Measurements from ENCODE around the gene SLC38A3. TPM values are rescaled to one million over a fixed set of nuclear protein-coding genes. Genes with fewer than 3 reads are reported as not detected.

Gene SLC38A3
- total RNA-seq, 1 donor from 2014 or later: 1.2 TPM

DNA sequence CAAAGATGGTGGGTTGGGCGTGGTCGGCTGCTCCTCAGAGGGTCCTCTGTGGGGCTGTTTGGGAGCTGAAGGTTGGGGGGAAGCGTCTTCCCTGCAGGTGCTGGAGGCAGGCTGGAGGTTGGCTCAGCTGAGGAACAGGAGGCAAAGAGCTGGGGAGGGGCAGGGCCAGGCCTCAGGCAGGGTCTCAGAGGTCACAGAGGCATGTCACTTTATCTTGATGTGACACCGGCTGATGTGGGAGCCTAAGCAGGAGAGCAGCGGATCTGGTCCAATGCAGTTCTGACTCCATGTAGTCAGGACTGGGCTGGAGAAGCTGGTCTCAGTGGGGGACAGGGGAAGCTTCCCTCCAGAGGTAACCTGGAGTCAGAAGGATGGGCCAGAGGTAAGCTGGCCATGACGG is 21.3 kb upstream of the SLC38A3 start:
- DNase-seq (ENCODE audit: low spot score): no peak
- no peak overlapping the region for H3K27ac Mint-ChIP-seq (ENCODE audit: unreplicated experiment)
- no peaks in the 10 kb centered on the region for H3K4me1 Mint-ChIP-seq (ENCODE audit: low read depth)
- H3K9me3 Mint-ChIP-seq (ENCODE audit: low read depth): no peaks in the 10 kb centered on the region
- H3K27me3 Mint-ChIP-seq (ENCODE audit: low read depth): no peaks in the 10 kb centered on the region
- TF ChIP-seq, protein P1, sequence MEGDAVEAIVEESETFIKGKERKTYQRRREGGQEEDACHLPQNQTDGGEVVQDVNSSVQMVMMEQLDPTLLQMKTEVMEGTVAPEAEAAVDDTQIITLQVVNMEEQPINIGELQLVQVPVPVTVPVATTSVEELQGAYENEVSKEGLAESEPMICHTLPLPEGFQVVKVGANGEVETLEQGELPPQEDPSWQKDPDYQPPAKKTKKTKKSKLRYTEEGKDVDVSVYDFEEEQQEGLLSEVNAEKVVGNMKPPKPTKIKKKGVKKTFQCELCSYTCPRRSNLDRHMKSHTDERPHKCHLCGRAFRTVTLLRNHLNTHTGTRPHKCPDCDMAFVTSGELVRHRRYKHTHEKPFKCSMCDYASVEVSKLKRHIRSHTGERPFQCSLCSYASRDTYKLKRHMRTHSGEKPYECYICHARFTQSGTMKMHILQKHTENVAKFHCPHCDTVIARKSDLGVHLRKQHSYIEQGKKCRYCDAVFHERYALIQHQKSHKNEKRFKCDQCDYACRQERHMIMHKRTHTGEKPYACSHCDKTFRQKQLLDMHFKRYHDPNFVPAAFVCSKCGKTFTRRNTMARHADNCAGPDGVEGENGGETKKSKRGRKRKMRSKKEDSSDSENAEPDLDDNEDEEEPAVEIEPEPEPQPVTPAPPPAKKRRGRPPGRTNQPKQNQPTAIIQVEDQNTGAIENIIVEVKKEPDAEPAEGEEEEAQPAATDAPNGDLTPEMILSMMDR (IDR thresholded peaks at IDR 0.05): no peak
- H3K36me3 Mint-ChIP-seq (ENCODE audit: low read depth): peaks cover 11% of the 10 kb centered on the region
- no peak overlapping the region for H3K4me3 Mint-ChIP-seq (ENCODE audit: unreplicated experiment)

DNA sequence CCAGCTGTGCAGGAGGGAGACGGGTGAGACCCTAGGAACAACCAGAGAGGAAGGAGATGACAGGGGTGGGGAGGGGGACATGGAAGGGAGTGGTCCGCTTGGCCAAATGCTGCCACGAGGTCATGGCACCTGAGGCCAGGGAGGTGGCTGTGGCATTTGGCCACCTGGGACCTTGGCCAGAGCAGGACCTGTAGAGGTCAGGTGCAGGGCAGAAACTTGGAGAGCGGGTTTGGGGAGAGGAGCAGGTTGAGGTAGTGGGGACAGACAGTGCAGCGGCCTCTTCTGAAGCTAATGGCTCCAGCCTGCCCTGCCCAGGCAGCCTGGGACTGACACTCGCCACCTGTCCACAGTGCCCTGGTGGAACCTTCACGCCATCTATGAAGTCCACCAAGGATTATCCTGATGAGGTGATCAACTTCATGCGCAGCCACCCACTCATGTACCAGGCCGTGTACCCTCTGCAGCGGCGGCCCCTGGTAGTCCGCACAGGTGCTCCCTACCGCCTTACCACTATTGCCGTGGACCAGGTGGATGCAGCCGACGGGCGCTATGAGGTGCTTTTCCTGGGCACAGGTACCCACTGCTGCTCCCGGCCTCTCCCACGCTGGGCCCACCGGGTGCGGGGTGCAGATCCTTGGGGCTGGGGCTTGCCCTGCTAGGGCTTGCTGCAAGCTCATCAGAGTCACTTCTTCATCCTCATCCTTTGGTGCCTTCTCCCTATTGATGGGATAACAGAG is 20.7 kb upstream of the SLC38A3 start:
- no peak overlapping the region for H3K27ac Mint-ChIP-seq (ENCODE audit: unreplicated experiment)
- no peaks in the 10 kb centered on the region for H3K9me3 Mint-ChIP-seq (ENCODE audit: low read depth)
- H3K36me3 Mint-ChIP-seq (ENCODE audit: low read depth): peaks cover 11% of the 10 kb centered on the region
- H3K4me3 Mint-ChIP-seq (ENCODE audit: unreplicated experiment): no peak overlapping the region
- TF ChIP-seq, protein P1 (IDR thresholded peaks at IDR 0.05): no peak
- H3K4me1 Mint-ChIP-seq (ENCODE audit: low read depth): peaks cover 6% of the 10 kb centered on the region
- H3K27me3 Mint-ChIP-seq (ENCODE audit: low read depth): no peaks in the 10 kb centered on the region
- no peak for DNase-seq (ENCODE audit: low spot score)

DNA sequence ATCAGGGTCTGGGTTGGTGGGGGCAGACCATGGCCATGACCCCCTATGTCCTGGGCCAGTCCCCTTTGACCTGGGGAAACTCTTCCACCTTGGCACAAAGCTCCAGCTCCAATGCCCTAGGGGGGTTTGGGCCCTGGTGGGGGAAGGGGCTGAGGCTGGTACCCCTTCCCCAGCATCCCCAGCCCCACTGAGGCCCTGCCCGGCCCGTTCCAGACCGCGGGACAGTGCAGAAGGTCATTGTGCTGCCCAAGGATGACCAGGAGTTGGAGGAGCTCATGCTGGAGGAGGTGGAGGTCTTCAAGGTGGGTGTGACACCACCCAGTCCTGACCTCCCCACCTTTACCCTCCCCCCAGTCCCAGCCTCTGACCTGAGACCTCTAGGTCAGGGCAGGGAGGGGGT is 19.8 kb upstream of the SLC38A3 start:
- H3K4me1 Mint-ChIP-seq (ENCODE audit: low read depth): peaks cover 6% of the 10 kb centered on the region
- peaks cover 11% of the 10 kb centered on the region for H3K36me3 Mint-ChIP-seq (ENCODE audit: low read depth)
- H3K27me3 Mint-ChIP-seq (ENCODE audit: low read depth): no peaks in the 10 kb centered on the region
- DNase-seq (ENCODE audit: low spot score): no peak
- no peak overlapping the region for H3K4me3 Mint-ChIP-seq (ENCODE audit: unreplicated experiment)
- H3K9me3 Mint-ChIP-seq (ENCODE audit: low read depth): no peaks in the 10 kb centered on the region
- no peak overlapping the region for H3K27ac Mint-ChIP-seq (ENCODE audit: unreplicated experiment)
- TF ChIP-seq, protein P1 (IDR thresholded peaks at IDR 0.05): no peak

DNA sequence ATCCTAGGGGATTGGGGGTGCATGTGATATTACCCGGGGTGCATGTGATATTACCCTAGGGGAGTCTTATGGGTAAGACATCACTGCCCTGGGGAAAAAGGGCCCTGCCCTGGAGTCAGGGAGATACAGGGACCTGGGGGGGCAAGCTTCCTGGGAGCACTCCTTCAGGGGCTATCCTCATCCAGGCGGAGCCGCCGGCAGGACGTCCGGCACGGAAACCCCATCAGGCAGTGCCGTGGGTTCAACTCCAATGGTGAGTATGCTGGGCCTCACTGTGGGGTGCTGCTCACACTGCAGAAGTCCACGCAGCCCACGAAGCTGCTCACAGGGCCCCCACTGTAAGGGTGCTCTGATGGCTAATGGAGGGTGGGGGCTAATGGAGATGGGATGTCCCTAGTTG is 19.0 kb upstream of the SLC38A3 start:
- TF ChIP-seq, protein P1 (IDR thresholded peaks at IDR 0.05): no peak
- DNase-seq (ENCODE audit: low spot score): no peak
- Mint-ChIP-seq H3K27me3 (ENCODE audit: low read depth) (no peaks in the 10 kb centered on the region), H3K4me1 (ENCODE audit: low read depth) (peaks cover 6% of the 10 kb centered on the region), H3K9me3 (ENCODE audit: low read depth) (no peaks in the 10 kb centered on the region), H3K27ac (ENCODE audit: unreplicated experiment) (no peak overlapping the region), H3K4me3 (ENCODE audit: unreplicated experiment) (no peak overlapping the region), H3K36me3 (ENCODE audit: low read depth) (peaks cover 9% of the 10 kb centered on the region)

DNA sequence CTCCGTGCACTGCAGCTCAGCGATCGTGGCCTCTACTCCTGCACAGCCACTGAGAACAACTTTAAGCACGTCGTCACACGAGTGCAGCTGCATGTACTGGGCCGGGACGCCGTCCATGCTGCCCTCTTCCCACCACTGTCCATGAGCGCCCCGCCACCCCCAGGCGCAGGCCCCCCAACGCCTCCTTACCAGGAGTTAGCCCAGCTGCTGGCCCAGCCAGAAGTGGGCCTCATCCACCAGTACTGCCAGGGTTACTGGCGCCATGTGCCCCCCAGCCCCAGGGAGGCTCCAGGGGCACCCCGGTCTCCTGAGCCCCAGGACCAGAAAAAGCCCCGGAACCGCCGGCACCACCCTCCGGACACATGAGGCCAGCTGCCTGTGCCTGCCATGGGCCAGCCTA is 17.3 kb upstream of the SLC38A3 start:
- Mint-ChIP-seq H3K27me3 (ENCODE audit: low read depth) (no peaks in the 10 kb centered on the region), H3K4me3 (ENCODE audit: unreplicated experiment) (no peak overlapping the region), H3K4me1 (ENCODE audit: low read depth) (peaks cover 6% of the 10 kb centered on the region), H3K9me3 (ENCODE audit: low read depth) (no peaks in the 10 kb centered on the region), H3K36me3 (ENCODE audit: low read depth) (peaks cover 6% of the 10 kb centered on the region), H3K27ac (ENCODE audit: unreplicated experiment) (no peak overlapping the region)
- TF ChIP-seq, protein P1 (IDR thresholded peaks at IDR 0.05): no peak
- DNase-seq (ENCODE audit: low spot score): no peak
